ENCODE data around the gene ZNF727. TPM values are rescaled to one million over a fixed set of nuclear protein-coding genes. Genes with fewer than 3 reads are reported as not detected.
"Not testable (repeated sequence)": the region's sequence is repeated elsewhere in the genome, so short reads cannot be mapped to it uniquely, and the experiment has no call there.

The ZNF727 gene
- not detected in 3 replicates for total RNA-seq

GRCh38 chr7:64045301-64046040 is at the start of gene ZNF727:
ZNF727 (plus strand) TSS chr7:64045434; CDS start chr7:64045622, 188 bp downstream.
- H3K27ac Mint-ChIP-seq = no peak within 1 kb of the TSS

GRCh38 chr7:63998549-63998948 is 46.7 kb upstream of the ZNF727 start, which contains the start of gene ZNF722:
ZNF722 (plus strand) TSS chr7:63998849; CDS start chr7:63998962, 113 bp downstream.
- Mint-ChIP-seq H3K27ac (no peak within 1 kb of the TSS), H3K9me3 (peaks cover 35% of the 10 kb centered on the region), H3K36me3 (peaks cover 3% of the 10 kb centered on the region), H3K4me3 (no peak within 1 kb of the TSS), H3K4me1 (no peaks in the 10 kb centered on the region), H3K27me3 (ENCODE audit: low read depth) (no peaks in the 10 kb centered on the region)
- no peak for DNase-seq (ENCODE audit: low spot score in 2 of 2, unreplicated experiment in 2 of 2)
- no peak for TF ChIP-seq CTCF (IDR thresholded peaks at IDR 0.05; ENCODE audit: unreplicated experiment)

More at GRCh38 chr7:64045301-64046040, at the start of gene ZNF727:
- Mint-ChIP-seq H3K9me3 (peaks cover 63% of the 10 kb centered on the region), H3K36me3 (no peaks in the 10 kb centered on the region), H3K4me1 (no peaks in the 10 kb centered on the region), H3K27me3 (ENCODE audit: low read depth) (no peaks in the 10 kb centered on the region), H3K4me3 (no peak within 1 kb of the TSS)
- DNase-seq (ENCODE audit: low spot score in 2 of 2, unreplicated experiment in 2 of 2) = no peak
- TF ChIP-seq CTCF (IDR thresholded peaks at IDR 0.05; ENCODE audit: unreplicated experiment) = no peak

GRCh38 chr7:64015496-64015895 is 29.7 kb upstream of the ZNF727 start:
- not testable (repeated sequence) for H3K36me3 Mint-ChIP-seq; H3K27me3 Mint-ChIP-seq (ENCODE audit: low read depth); DNase-seq (ENCODE audit: low spot score in 2 of 2, unreplicated experiment in 2 of 2); H3K4me3 Mint-ChIP-seq; H3K27ac Mint-ChIP-seq; H3K4me1 Mint-ChIP-seq
- peaks cover 62% of the 10 kb centered on the region for H3K9me3 Mint-ChIP-seq

- no peak overlapping the region for H3K27ac Mint-ChIP-seq
Measured at GRCh38 chr7:64035388-64035787, 9.8 kb upstream of the ZNF727 start.

GRCh38 chr7:64037095-64037494 is 8.1 kb upstream of the ZNF727 start:
- TF ChIP-seq CTCF (IDR thresholded peaks at IDR 0.05; ENCODE audit: unreplicated experiment) = no peak
- H3K36me3 Mint-ChIP-seq = no peaks in the 10 kb centered on the region
- H3K4me1 Mint-ChIP-seq = no peaks in the 10 kb centered on the region
- no peaks in the 10 kb centered on the region for H3K27me3 Mint-ChIP-seq (ENCODE audit: low read depth)
- H3K4me3 Mint-ChIP-seq = no peak overlapping the region
- no peak for DNase-seq (ENCODE audit: low spot score in 2 of 2, unreplicated experiment in 2 of 2)
- peaks cover 49% of the 10 kb centered on the region for H3K9me3 Mint-ChIP-seq
- no peak overlapping the region for H3K27ac Mint-ChIP-seq

More at GRCh38 chr7:64035388-64035787, 9.8 kb upstream of the ZNF727 start:
- Mint-ChIP-seq H3K4me3 (no peak overlapping the region), H3K27me3 (ENCODE audit: low read depth) (no peaks in the 10 kb centered on the region), H3K4me1 (no peaks in the 10 kb centered on the region), H3K36me3 (no peaks in the 10 kb centered on the region), H3K9me3 (peaks cover 54% of the 10 kb centered on the region)
- no peak for DNase-seq (ENCODE audit: low spot score in 2 of 2, unreplicated experiment in 2 of 2)
- no peak for TF ChIP-seq CTCF (IDR thresholded peaks at IDR 0.05; ENCODE audit: unreplicated experiment)

GRCh38 chr7:64046041-64046389 is 781 bp downstream of the ZNF727 start:
- DNase-seq (ENCODE audit: low spot score in 2 of 2, unreplicated experiment in 2 of 2) = no peak
- Mint-ChIP-seq H3K4me3 (no peak overlapping the region), H3K27me3 (ENCODE audit: low read depth) (no peaks in the 10 kb centered on the region), H3K4me1 (no peaks in the 10 kb centered on the region), H3K27ac (no peak overlapping the region), H3K9me3 (peaks cover 63% of the 10 kb centered on the region), H3K36me3 (no peaks in the 10 kb centered on the region)
- no peak for TF ChIP-seq CTCF (IDR thresholded peaks at IDR 0.05; ENCODE audit: unreplicated experiment)

- H3K4me3 Mint-ChIP-seq; DNase-seq (ENCODE audit: low spot score in 2 of 2, unreplicated experiment in 2 of 2); H3K27ac Mint-ChIP-seq; H3K4me1 Mint-ChIP-seq; H3K27me3 Mint-ChIP-seq (ENCODE audit: low read depth); H3K36me3 Mint-ChIP-seq: not testable (repeated sequence)
- H3K9me3 Mint-ChIP-seq = peaks cover 73% of the 10 kb centered on the region
Measured at GRCh38 chr7:64077837-64078698, 32.8 kb downstream of the ZNF727 start.
